Mammary epithelial cell (primary cell): ENCODE measurements around the gene CPNE5.

Experiments used
- EZH2 ChIP-seq: IDR thresholded peaks from 2 replicates; pipeline ENCODE4 v1.6.1; 2012; ENCODE audit warnings: low read length, inconsistent platforms, borderline replicate concordance
- TF ChIP-seq, protein P1 (sequence below), 2 donors: IDR thresholded peaks in 1 of 2; conservative IDR thresholded peaks in 1 of 2; 2 replicates each; pipeline ENCODE4 v1.5.1; 2011 to 2012; ENCODE audit warnings: inconsistent platforms in 2 of 2, low read length in 2 of 2, mild to moderate bottlenecking in 2 of 2, control low read depth in 1 of 2, low read depth in 1 of 2; ENCODE audit not compliant: insufficient read depth in 1 of 2; ENCODE audit errors: extremely low read depth in 1 of 2

DNA sequence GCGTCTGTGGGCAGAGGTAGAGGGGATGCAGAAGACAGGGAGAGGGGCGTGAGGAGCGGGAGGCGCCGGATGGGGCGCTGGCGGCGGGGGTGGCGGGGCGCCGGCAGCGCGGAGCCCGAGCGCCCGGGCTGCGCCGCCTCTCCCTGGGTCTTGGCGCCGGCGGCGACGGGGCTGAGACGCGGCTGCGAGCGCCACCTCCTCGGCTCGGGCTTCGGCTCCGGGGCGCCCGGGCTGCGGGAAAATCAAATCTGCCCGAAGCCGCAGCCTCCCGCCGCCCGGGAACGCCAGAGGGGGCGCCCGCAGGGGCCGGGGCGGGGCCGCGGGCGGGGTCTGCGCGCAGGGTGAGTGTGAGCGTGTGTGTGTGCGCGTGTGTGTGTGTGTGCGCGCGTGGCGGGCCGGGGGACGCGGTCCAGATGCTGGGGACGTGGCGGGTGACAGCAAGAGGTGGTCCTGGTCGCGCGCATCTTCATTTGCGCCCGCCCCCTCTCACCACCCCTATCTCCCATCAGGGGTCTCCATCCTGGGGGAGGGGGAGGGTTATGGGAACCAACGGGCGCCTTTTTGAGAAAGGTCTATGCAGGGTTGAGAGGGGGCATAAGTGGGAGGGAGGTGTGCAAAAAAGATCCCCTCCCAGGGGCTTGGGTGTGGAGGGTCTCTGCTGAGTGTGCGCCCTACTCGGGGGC, 646 bp upstream of the CPNE5 start:
- TF ChIP-seq, protein P1, sequence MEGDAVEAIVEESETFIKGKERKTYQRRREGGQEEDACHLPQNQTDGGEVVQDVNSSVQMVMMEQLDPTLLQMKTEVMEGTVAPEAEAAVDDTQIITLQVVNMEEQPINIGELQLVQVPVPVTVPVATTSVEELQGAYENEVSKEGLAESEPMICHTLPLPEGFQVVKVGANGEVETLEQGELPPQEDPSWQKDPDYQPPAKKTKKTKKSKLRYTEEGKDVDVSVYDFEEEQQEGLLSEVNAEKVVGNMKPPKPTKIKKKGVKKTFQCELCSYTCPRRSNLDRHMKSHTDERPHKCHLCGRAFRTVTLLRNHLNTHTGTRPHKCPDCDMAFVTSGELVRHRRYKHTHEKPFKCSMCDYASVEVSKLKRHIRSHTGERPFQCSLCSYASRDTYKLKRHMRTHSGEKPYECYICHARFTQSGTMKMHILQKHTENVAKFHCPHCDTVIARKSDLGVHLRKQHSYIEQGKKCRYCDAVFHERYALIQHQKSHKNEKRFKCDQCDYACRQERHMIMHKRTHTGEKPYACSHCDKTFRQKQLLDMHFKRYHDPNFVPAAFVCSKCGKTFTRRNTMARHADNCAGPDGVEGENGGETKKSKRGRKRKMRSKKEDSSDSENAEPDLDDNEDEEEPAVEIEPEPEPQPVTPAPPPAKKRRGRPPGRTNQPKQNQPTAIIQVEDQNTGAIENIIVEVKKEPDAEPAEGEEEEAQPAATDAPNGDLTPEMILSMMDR (conservative IDR thresholded peaks at IDR 0.05 in 1 of 2, IDR thresholded peaks at IDR 0.05 in 1 of 2; ENCODE audit: extremely low read depth in 1 of 2, insufficient read depth in 1 of 2, low read depth in 1 of 2, low read length in 2 of 2) = no peak
- no peak for TF ChIP-seq EZH2
